IMR-90 (cell line): ENCODE measurements around the gene MAP1LC3B2. TPM values are rescaled to one million over a fixed set of nuclear protein-coding genes. Genes with fewer than 3 reads are reported as not detected.

ENCODE experiments used
- ATAC-seq: fragments of 200-7000 bp; cut with Tn5 transposase; 2 replicates; pipeline ENCODE4 v1.9.1; 2020; ENCODE audit warnings: low read depth, mild to moderate bottlenecking, moderate library complexity
- BruUV-seq: library from RNA; stranded (reverse); fragments of 400-500 nt; replicated peaks from 2 replicates; lab custom pipeline; 2021; lab: Mats Ljungman, UMichigan
- CTCF ChIA-PET: fragments of 300-600 bp; formaldehyde crosslinking; extraction: SDS; loops from one replicate; lab custom pipeline; 2021; ENCODE audit warnings: antibody characterized with exemption; lab: Yijun Ruan, JAX
- POLR2A ChIA-PET: fragments of 300-600 bp; sonication (Branson Sonifier 250); formaldehyde crosslinking; loops from one replicate; lab custom pipeline; 2022; ENCODE audit warnings: antibody characterized with exemption; ENCODE audit not compliant: unreplicated experiment; lab: Charles Lee
- DNase-seq: peaks from one replicate; pipeline ENCODE4 v3.0.0; 2013
- H2AFZ ChIP-seq: replicated peaks from 2 replicates; pipeline ENCODE3; 2013; ENCODE audit warnings: low read length, mild to moderate bottlenecking; ENCODE audit not compliant: poor library complexity
- H2AK5ac ChIP-seq: 2 replicates; pipeline ENCODE4 v1.6.1; 2013; ENCODE audit warnings: low read depth, low read length, inconsistent platforms
- H2AK9ac ChIP-seq: replicated peaks from 2 replicates; pipeline ENCODE3; 2013; ENCODE audit warnings: mild to moderate bottlenecking, low read depth, low read length, moderate library complexity; ENCODE audit not compliant: poor library complexity
- H2BK120ac ChIP-seq: 2 replicates; pipeline ENCODE4 v1.6.1; 2013; ENCODE audit warnings: low read depth, low read length, inconsistent platforms
- H2BK15ac ChIP-seq: 3 replicates; pipeline ENCODE4 v1.6.1; 2013; ENCODE audit warnings: low read depth, low read length, inconsistent platforms
- H2BK20ac ChIP-seq: 2 replicates; pipeline ENCODE4 v1.6.1; 2013; ENCODE audit warnings: low read depth, mild to moderate bottlenecking, inconsistent platforms, low read length, moderate library complexity
- H2BK5ac ChIP-seq: 2 replicates; pipeline ENCODE4 v1.6.1; 2013; ENCODE audit warnings: mild to moderate bottlenecking, low read depth, low read length, inconsistent platforms; ENCODE audit not compliant: poor library complexity, severe bottlenecking
- H3K14ac ChIP-seq: replicated peaks from 2 replicates; pipeline ENCODE4 v1.6.1; 2013; ENCODE audit warnings: low read depth, low read length, inconsistent platforms
- H3K18ac ChIP-seq: 2 replicates; pipeline ENCODE4 v1.6.1; 2013; ENCODE audit warnings: low read depth, low read length, control low read depth
- H3K23ac ChIP-seq: 2 replicates; pipeline ENCODE4 v1.6.1; 2013; ENCODE audit warnings: low read depth, low read length, inconsistent platforms
- H3K27ac ChIP-seq: 2 replicates; pipeline ENCODE4 v1.5.1; 2013; ENCODE audit warnings: mild to moderate bottlenecking, control low read depth, low read length; ENCODE audit not compliant: insufficient read depth
- H3K27me3 ChIP-seq: 2 replicates; pipeline ENCODE4 v1.6.1; 2013; ENCODE audit warnings: low read length; ENCODE audit not compliant: control insufficient read depth, insufficient read depth
- H3K36me3 ChIP-seq: 2 replicates; pipeline ENCODE4 v1.6.1; 2013; ENCODE audit warnings: low read length, mixed read lengths; ENCODE audit not compliant: control insufficient read depth, insufficient read depth
- H3K4ac ChIP-seq: 2 replicates; pipeline ENCODE4 v1.6.1; 2013; ENCODE audit warnings: low read depth, low read length, inconsistent platforms
- H3K4me1 ChIP-seq: 2 replicates; pipeline ENCODE4 v1.6.1; 2013; ENCODE audit warnings: low read length, mixed read lengths; ENCODE audit not compliant: control insufficient read depth, insufficient read depth
- H3K4me2 ChIP-seq: 2 replicates; pipeline ENCODE4 v1.6.1; 2013; ENCODE audit warnings: low read depth, mild to moderate bottlenecking, control low read depth, low read length, moderate library complexity
- H3K4me3 ChIP-seq: 2 replicates; pipeline ENCODE4 v1.5.1; 2013; ENCODE audit warnings: low read depth, mild to moderate bottlenecking, control low read depth, low read length, moderate library complexity; ENCODE audit not compliant: insufficient read depth
- H3K56ac ChIP-seq: 2 replicates; pipeline ENCODE4 v1.6.1; 2013; ENCODE audit warnings: low read length, inconsistent platforms; ENCODE audit not compliant: insufficient read depth; ENCODE audit errors: extremely low read depth
- H3K79me1 ChIP-seq, 2 experiments: 2 replicates each; pipeline ENCODE4 v1.6.1; 2013; ENCODE audit warnings: low read length in 2 of 2, inconsistent platforms in 1 of 2, low read depth in 1 of 2
- H3K9ac ChIP-seq: 2 replicates; pipeline ENCODE4 v1.6.1; 2013; ENCODE audit warnings: low read depth, low read length, control low read depth
- H3K9me1 ChIP-seq: 2 replicates; pipeline ENCODE4 v1.6.1; 2013; ENCODE audit warnings: low read length, inconsistent platforms; ENCODE audit not compliant: insufficient read depth
- H3K9me3 ChIP-seq: 2 replicates; pipeline ENCODE4 v1.6.1; 2013; ENCODE audit warnings: low read length; ENCODE audit not compliant: control insufficient read depth, insufficient read depth
- H4K20me1 ChIP-seq: 2 replicates; pipeline ENCODE4 v1.6.1; 2013; ENCODE audit warnings: low read length, inconsistent platforms; ENCODE audit not compliant: insufficient read depth
- H4K5ac ChIP-seq: 2 replicates; pipeline ENCODE4 v1.6.1; 2013; ENCODE audit warnings: mild to moderate bottlenecking, low read depth, low read length, control low read depth
- H4K8ac ChIP-seq, 2 experiments: 2 replicates each; pipeline ENCODE4 v1.6.1; 2013; ENCODE audit warnings: low read depth in 2 of 2, low read length in 2 of 2, control low read depth in 1 of 2, inconsistent platforms in 1 of 2
- H4K91ac ChIP-seq: 2 replicates; pipeline ENCODE4 v1.6.1; 2013; ENCODE audit warnings: low read depth, low read length, inconsistent platforms; ENCODE audit not compliant: insufficient read depth
- BHLHE40 ChIP-seq: fragments of 150-350 bp; IDR thresholded peaks from 2 replicates; pipeline ENCODE4 v1.6.1; 2016; ENCODE audit warnings: mild to moderate bottlenecking, low read depth, low read length
- CEBPB ChIP-seq: IDR thresholded peaks from 2 replicates; pipeline ENCODE4 v1.6.1; 2012; ENCODE audit warnings: low read depth, low read length, improper control_type of control experiment
- CHD1 ChIP-seq: IDR thresholded peaks from 2 replicates; pipeline ENCODE4 v1.6.1; 2012; ENCODE audit warnings: low read depth, low read length, improper control_type of control experiment
- CTCF ChIP-seq: conservative IDR thresholded peaks from 2 replicates; pipeline ENCODE4 v1.5.1; 2012; ENCODE audit warnings: mild to moderate bottlenecking, low read depth, low read length, improper control_type of control experiment
- ELK1 ChIP-seq: fragments of 150-350 bp; IDR thresholded peaks from 2 replicates; pipeline ENCODE4 v1.6.1; 2016; ENCODE audit warnings: low read depth, mild to moderate bottlenecking, low read length, moderate library complexity, borderline replicate concordance
- FOS ChIP-seq: fragments of 150-350 bp; IDR thresholded peaks from 2 replicates; pipeline ENCODE4 v1.6.1; 2016; ENCODE audit warnings: low read depth, low read length
- MAFK ChIP-seq: IDR thresholded peaks from 2 replicates; pipeline ENCODE4 v1.6.1; 2012; ENCODE audit warnings: low read depth, low read length, improper control_type of control experiment
- MAZ ChIP-seq: IDR thresholded peaks from 2 replicates; pipeline ENCODE4 v1.6.1; 2012; ENCODE audit warnings: low read depth, mild to moderate bottlenecking, low read length, improper control_type of control experiment, moderate library complexity, borderline replicate concordance
- MXI1 ChIP-seq: IDR thresholded peaks from 2 replicates; pipeline ENCODE4 v1.6.1; 2012; ENCODE audit warnings: low read depth, mild to moderate bottlenecking, low read length, moderate library complexity, borderline replicate concordance
- NFE2L2 ChIP-seq: fragments of 150-350 bp; IDR thresholded peaks from 2 replicates; pipeline ENCODE4 v1.6.1; 2016; ENCODE audit warnings: low read depth, mild to moderate bottlenecking, low read length
- POLR2A ChIP-seq: IDR thresholded peaks from 2 replicates; pipeline ENCODE4 v1.6.1; 2012; ENCODE audit warnings: mild to moderate bottlenecking, low read depth, low read length
- RAD21 ChIP-seq: IDR thresholded peaks from 2 replicates; pipeline ENCODE4 v1.6.1; 2012; ENCODE audit warnings: low read length, improper control_type of control experiment
- RCOR1 ChIP-seq: IDR thresholded peaks from 2 replicates; pipeline ENCODE4 v1.6.1; 2012; ENCODE audit warnings: mild to moderate bottlenecking, low read length, improper control_type of control experiment; ENCODE audit not compliant: insufficient replicate concordance
- RFX5 ChIP-seq: IDR thresholded peaks from 2 replicates; pipeline ENCODE4 v1.8.0; 2012; ENCODE audit warnings: low read depth, mild to moderate bottlenecking, low read length, moderate library complexity
- SMC3 ChIP-seq: fragments of 150-350 bp; IDR thresholded peaks from 2 replicates; pipeline ENCODE4 v1.6.1; 2016; ENCODE audit warnings: low read depth, mild to moderate bottlenecking, antibody characterized with exemption, low read length, moderate library complexity
- USF2 ChIP-seq: fragments of 150-350 bp; IDR thresholded peaks from 2 replicates; pipeline ENCODE4 v1.6.1; 2017; ENCODE audit warnings: mild to moderate bottlenecking, antibody characterized with exemption, low read length, low read depth
- WGBS, 2 experiments: methylation state at CpG; one replicate each; pipeline versions ENCODE4 v1.1.5 to v1.1.7; 2013; ENCODE audit warnings: missing lambda C conversion rate in 2 of 2; ENCODE audit not compliant: insufficient read length in 1 of 2; ENCODE audit errors: extremely low coverage in 2 of 2; 5-methylcytosine and 5-hydroxymethylcytosine counted together
- dilution Hi-C: fragments of 300-500 bp; cut with HindIII; formaldehyde crosslinking; loops from one replicate; pipeline ENCODE4 v1.14.3; 2018; ENCODE audit warnings: low sequenced_read_pairs; ENCODE audit not compliant: unreplicated experiment
- in situ Hi-C: fragments of 300-500 bp; cut with MboI; formaldehyde crosslinking; loops from 3 replicates; pipeline ENCODE4 v1.14.3; 2019; ENCODE audit warnings: low sequenced_read_pairs, inconsistent platforms, mixed read lengths
- intact Hi-C: fragments of 100-400 bp; cut with micrococcal nuclease; formaldehyde crosslinking; loops from 2 replicates; pipeline ENCODE4 v1.10.0; 2022
- polyA plus RNA-seq, 3 experiments: library from polyadenylated mRNA; depleted of rRNA; stranded (reverse); fragments of >200 nt; gene quantifications; 2 replicates each; pipeline ENCODE4 v1.2.3, GENCODE V29; 2012; ENCODE audit warnings: low replicate concordance in 1 of 3
- total RNA-seq: library from RNA; depleted of rRNA; stranded (reverse); fragments of >200 nt; gene quantifications from 2 replicates; pipeline ENCODE4 v1.2.3, GENCODE V29; 2012

MAP1LC3B2 gene
- total and polyA plus RNA-seq, 2 of the 4 experiments (the other 2 are of a cell fraction): 1.4 TPM; not detected in 1

GRCh38 chr12:116606397-116606796 is 47.2 kb downstream of the MAP1LC3B2 start:
- Histone ChIP-seq H3K4me1 (peaks cover 4% of the 10 kb centered on the region), H3K4me3 (no peak overlapping the region), H2BK5ac (no peak overlapping the region), H3K27me3 (peaks cover 2% of the 10 kb centered on the region; the same call in 1 of the 2 replicates), H3K4ac (no peak overlapping the region), H4K20me1 (no peaks in the 10 kb centered on the region), H3K9me1 (0 out of 2 replicates have a peak, but pooled peaks cover 4% of the 10 kb centered on the region), H3K18ac (no peak overlapping the region), H3K79me1 (no peaks in the 10 kb centered on the region), H2AFZ (no peak overlapping the region), H2AK5ac (no peak overlapping the region), H3K56ac (no peak overlapping the region), H3K9ac (no peak overlapping the region), H2BK15ac (no peak overlapping the region), H4K5ac (no peak overlapping the region), H2AK9ac (no peak overlapping the region), H3K9me3 (no peaks in the 10 kb centered on the region), H3K36me3 (no peaks in the 10 kb centered on the region), H3K4me2 (no peak overlapping the region), H4K8ac (no peak overlapping the region), H4K91ac (no peak overlapping the region), H3K14ac (no peak overlapping the region), H3K27ac (no peak overlapping the region), H3K23ac (no peak overlapping the region), H2BK20ac (no peak overlapping the region), H2BK120ac (no peak overlapping the region)
- no TSS peak for BruUV-seq
- ChIA-PET CTCF (interaction anchor here (1.0 to 1.4 kb wide), 2 partner anchors 8 to 388 kb away, joined by 3 to 4 read pairs; no protein-coding TSS in a partner anchor), POLR2A (no interaction called here)
- DNase-seq: no peak
- no peak for ATAC-seq
- intact Hi-C loops (loop anchor here (5.0 kb wide), 1 partner anchor 594 kb away; no protein-coding TSS in a partner anchor), dilution Hi-C loops (no loop called here), in situ Hi-C loops (no loop called here)
- no CpG with 5 or more reads among the region's 4 CpGs for WGBS, 2 experiments
- no peak for TF ChIP-seq RFX5
- no peak for TF ChIP-seq CHD1
- TF ChIP-seq MAZ: no peak
- no peak for TF ChIP-seq FOS
- TF ChIP-seq SMC3: no peak
- no peak for TF ChIP-seq CEBPB
- no peak for TF ChIP-seq BHLHE40
- no peak for TF ChIP-seq RCOR1
- TF ChIP-seq MXI1: no peak
- TF ChIP-seq RAD21: no peak
- TF ChIP-seq USF2: no peak
- TF ChIP-seq NFE2L2: no peak
- no peak for TF ChIP-seq CTCF
- no peak for TF ChIP-seq ELK1
- no peak for TF ChIP-seq POLR2A
- no peak for TF ChIP-seq MAFK
